K562 (cell line): ENCODE data around the gene GRM3. TPM values are rescaled to one million over a fixed set of nuclear protein-coding genes. Genes with fewer than 3 reads are reported as not detected.

ENCODE experiments used
- CHCHD3 ChIP-seq: fragments of 250-450 bp; sonication (Bioruptor Pico); IDR thresholded peaks from 2 replicates; pipeline ENCODE4 v2.1.2; 2022; ENCODE audit warnings: mild to moderate bottlenecking
- EZH2 ChIP-seq: IDR thresholded peaks from 2 replicates; pipeline ENCODE4 v1.6.1; 2012; ENCODE audit warnings: low read depth, mild to moderate bottlenecking, inconsistent platforms, low read length, borderline replicate concordance
- GMEB1 ChIP-seq: fragments of 250-450 bp; sonication (Bioruptor Pico); IDR thresholded peaks from 2 replicates; pipeline ENCODE4 v1.4.0; 2020; ENCODE audit warnings: mild to moderate bottlenecking
- HNRNPLL ChIP-seq: fragments of 200-400 bp; formaldehyde crosslinking; IDR thresholded peaks from 2 replicates; pipeline ENCODE4 v1.6.1; 2017; ENCODE audit warnings: low read length, low read depth, mild to moderate bottlenecking; ENCODE audit not compliant: poor library complexity, severe bottlenecking
- MAFK ChIP-seq: IDR thresholded peaks from 2 replicates; pipeline ENCODE4 v1.6.1; 2011; ENCODE audit warnings: low read length, improper control_type of control experiment
- polyA plus RNA-seq, 8 experiments: library from polyadenylated mRNA; depleted of rRNA in 4 of 8; stranded (reverse) in 5 of 8; unstranded in 3 of 8; fragments of >200 nt; fragmentation: Nextera tagmentation in 2 of 8; fragmentation: Illumina TruSeq in 1 of 8; extraction: Ambion mirVana in 2 of 8; extraction: Trizol in 1 of 8; gene quantifications; 2 replicates each; pipeline versions ENCODE4 v1.2.1 to v1.2.3, GENCODE V29; 2011 to 2014; ENCODE audit warnings: inconsistent platforms in 1 of 8, missing spikeins in 1 of 8
- total RNA-seq, 7 experiments: library from RNA; depleted of rRNA in 6 of 7; stranded (reverse); fragments of >200 nt in 6 of 7; fragmentation: Illumina TruSeq in 2 of 7; extraction: Trizol in 2 of 7; gene quantifications; 2 replicates each; pipeline versions ENCODE4 v1.2.1 to v1.2.3, GENCODE V29; 2011 to 2021; ENCODE audit warnings: low replicate concordance in 1 of 7
- TF ChIP-seq, protein P1 (sequence below): sonication (generic); formaldehyde crosslinking; IDR thresholded peaks from 2 replicates; pipeline ENCODE4 v1.8.0; 2022; ENCODE audit warnings: mild to moderate bottlenecking, missing genetic modification reagents

Gene GRM3
- total and polyA plus RNA-seq, 9 of the 15 experiments (the other 6 are each of a cell fraction or from before 2014, with no cell fraction given), result 0.03 to 0.08 (median 0.03) TPM; not detected in 6

GRCh38 chr7:86748843-86749719 is 105.4 kb downstream of the GRM3 start (continued):
- TF ChIP-seq, protein P1, sequence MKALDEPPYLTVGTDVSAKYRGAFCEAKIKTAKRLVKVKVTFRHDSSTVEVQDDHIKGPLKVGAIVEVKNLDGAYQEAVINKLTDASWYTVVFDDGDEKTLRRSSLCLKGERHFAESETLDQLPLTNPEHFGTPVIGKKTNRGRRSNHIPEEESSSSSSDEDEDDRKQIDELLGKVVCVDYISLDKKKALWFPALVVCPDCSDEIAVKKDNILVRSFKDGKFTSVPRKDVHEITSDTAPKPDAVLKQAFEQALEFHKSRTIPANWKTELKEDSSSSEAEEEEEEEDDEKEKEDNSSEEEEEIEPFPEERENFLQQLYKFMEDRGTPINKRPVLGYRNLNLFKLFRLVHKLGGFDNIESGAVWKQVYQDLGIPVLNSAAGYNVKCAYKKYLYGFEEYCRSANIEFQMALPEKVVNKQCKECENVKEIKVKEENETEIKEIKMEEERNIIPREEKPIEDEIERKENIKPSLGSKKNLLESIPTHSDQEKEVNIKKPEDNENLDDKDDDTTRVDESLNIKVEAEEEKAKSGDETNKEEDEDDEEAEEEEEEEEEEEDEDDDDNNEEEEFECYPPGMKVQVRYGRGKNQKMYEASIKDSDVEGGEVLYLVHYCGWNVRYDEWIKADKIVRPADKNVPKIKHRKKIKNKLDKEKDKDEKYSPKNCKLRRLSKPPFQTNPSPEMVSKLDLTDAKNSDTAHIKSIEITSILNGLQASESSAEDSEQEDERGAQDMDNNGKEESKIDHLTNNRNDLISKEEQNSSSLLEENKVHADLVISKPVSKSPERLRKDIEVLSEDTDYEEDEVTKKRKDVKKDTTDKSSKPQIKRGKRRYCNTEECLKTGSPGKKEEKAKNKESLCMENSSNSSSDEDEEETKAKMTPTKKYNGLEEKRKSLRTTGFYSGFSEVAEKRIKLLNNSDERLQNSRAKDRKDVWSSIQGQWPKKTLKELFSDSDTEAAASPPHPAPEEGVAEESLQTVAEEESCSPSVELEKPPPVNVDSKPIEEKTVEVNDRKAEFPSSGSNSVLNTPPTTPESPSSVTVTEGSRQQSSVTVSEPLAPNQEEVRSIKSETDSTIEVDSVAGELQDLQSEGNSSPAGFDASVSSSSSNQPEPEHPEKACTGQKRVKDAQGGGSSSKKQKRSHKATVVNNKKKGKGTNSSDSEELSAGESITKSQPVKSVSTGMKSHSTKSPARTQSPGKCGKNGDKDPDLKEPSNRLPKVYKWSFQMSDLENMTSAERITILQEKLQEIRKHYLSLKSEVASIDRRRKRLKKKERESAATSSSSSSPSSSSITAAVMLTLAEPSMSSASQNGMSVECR (CRISPR knock-in tag), result no peak
- no peak for TF ChIP-seq EZH2
- no peak for TF ChIP-seq MAFK
- TF ChIP-seq CHCHD3, result no peak
- no peak for TF ChIP-seq GMEB1 (CRISPR knock-in tag)
- TF ChIP-seq HNRNPLL, result no peak
- TF ChIP-seq, all 486 proteins: peak for 0
